Neural crest cell (in vitro differentiated cells): Measurements from ENCODE around the gene DDB1. TPM values are rescaled to one million over a fixed set of nuclear protein-coding genes. Genes with fewer than 3 reads are reported as not detected.

Source experiments
- DNase-seq: peaks from one replicate; pipeline ENCODE4 v3.0.0; 2021; ENCODE audit warnings: low read depth, mixed read lengths, low spot score
- H3K27ac Mint-ChIP-seq: one replicate; pipeline ENCODE4 v1.8.0; 2021; ENCODE audit warnings: mild to moderate bottlenecking, mixed read lengths; ENCODE audit not compliant: unreplicated experiment
- H3K27me3 Mint-ChIP-seq: 2 replicates; pipeline ENCODE4 v1.8.0; 2021; ENCODE audit warnings: low read depth, mild to moderate bottlenecking, mixed read lengths
- H3K36me3 Mint-ChIP-seq: 2 replicates; pipeline ENCODE4 v1.8.0; 2021; ENCODE audit warnings: low read depth, mild to moderate bottlenecking, mixed read lengths
- H3K4me1 Mint-ChIP-seq: 2 replicates; pipeline ENCODE4 v1.8.0; 2021; ENCODE audit warnings: mixed read lengths
- H3K4me3 Mint-ChIP-seq: one replicate; pipeline ENCODE4 v1.8.0; 2021; ENCODE audit warnings: mild to moderate bottlenecking, mixed read lengths
- H3K9me3 Mint-ChIP-seq: 2 replicates; pipeline ENCODE4 v1.8.0; 2021; ENCODE audit warnings: mixed read lengths
- total RNA-seq: library from RNA; stranded (reverse); gene quantifications from 2 replicates; pipeline ENCODE4 v1.2.1, GENCODE V29; 2021
- TF ChIP-seq, protein P1 (sequence below): fragments of 200-600 bp; sonication (generic); conservative IDR thresholded peaks from 2 replicates; pipeline ENCODE4 v1.5.0; 2021; ENCODE audit warnings: antibody characterized with exemption, mild to moderate bottlenecking

Gene DDB1
- total RNA-seq, 1 donor from 2014 or later, result 315 TPM

DNA sequence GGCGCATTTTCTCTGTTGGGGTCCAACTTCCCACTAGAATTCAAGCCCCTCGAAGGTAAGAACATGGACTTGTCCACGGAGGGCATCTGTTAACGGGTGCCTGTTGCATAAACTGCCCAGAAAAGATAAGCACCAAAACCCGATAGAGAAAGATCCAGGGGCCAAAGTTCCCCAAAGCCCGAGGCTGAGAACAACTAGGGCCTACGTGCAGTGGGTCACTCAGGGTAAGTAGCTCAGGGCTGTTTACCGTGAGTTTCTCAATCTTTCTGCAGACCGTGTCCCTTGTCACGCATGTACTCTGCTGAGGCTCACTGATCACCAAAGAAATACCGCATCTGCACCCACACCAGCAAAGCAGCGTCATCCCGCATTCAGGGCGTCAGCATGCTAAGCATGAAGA lies 67.5 kb downstream of the DDB1 start:
- Mint-ChIP-seq H3K27me3 (no peaks in the 10 kb centered on the region), H3K4me3 (no peak overlapping the region), H3K9me3 (no peaks in the 10 kb centered on the region), H3K36me3 (peaks cover 15% of the 10 kb centered on the region), H3K4me1 (no peaks in the 10 kb centered on the region), H3K27ac (no peak overlapping the region)
- TF ChIP-seq, protein P1, sequence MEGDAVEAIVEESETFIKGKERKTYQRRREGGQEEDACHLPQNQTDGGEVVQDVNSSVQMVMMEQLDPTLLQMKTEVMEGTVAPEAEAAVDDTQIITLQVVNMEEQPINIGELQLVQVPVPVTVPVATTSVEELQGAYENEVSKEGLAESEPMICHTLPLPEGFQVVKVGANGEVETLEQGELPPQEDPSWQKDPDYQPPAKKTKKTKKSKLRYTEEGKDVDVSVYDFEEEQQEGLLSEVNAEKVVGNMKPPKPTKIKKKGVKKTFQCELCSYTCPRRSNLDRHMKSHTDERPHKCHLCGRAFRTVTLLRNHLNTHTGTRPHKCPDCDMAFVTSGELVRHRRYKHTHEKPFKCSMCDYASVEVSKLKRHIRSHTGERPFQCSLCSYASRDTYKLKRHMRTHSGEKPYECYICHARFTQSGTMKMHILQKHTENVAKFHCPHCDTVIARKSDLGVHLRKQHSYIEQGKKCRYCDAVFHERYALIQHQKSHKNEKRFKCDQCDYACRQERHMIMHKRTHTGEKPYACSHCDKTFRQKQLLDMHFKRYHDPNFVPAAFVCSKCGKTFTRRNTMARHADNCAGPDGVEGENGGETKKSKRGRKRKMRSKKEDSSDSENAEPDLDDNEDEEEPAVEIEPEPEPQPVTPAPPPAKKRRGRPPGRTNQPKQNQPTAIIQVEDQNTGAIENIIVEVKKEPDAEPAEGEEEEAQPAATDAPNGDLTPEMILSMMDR, result no peak
- DNase-seq, result no peak

DNA sequence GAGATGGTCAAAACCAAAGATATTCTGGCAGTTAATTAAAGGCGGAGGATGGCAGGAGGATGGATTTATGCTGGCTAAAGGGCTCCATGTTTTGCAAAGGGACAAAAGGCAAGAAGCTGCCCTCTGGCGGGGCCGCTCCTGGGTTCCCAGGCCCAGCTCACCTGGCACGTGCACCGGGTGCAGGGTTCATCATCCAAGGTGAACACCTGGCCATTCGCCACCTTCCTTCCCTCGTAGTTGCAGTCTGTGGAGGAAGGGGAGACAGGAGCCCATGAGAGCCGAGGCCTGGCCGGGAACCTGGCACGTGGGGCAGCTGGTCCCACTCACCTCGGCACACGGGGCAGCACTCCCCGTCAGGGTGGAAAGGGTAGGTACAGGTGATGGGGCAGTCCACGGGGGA lies 68.1 kb downstream of the DDB1 start:
- TF ChIP-seq, protein P1, result no peak
- no peak overlapping the region for H3K4me3 Mint-ChIP-seq
- H3K4me1 Mint-ChIP-seq, result no peaks in the 10 kb centered on the region
- H3K27ac Mint-ChIP-seq, result no peak overlapping the region
- H3K36me3 Mint-ChIP-seq, result peaks cover 16% of the 10 kb centered on the region
- no peaks in the 10 kb centered on the region for H3K9me3 Mint-ChIP-seq
- DNase-seq, result no peak
- no peaks in the 10 kb centered on the region for H3K27me3 Mint-ChIP-seq

DNA sequence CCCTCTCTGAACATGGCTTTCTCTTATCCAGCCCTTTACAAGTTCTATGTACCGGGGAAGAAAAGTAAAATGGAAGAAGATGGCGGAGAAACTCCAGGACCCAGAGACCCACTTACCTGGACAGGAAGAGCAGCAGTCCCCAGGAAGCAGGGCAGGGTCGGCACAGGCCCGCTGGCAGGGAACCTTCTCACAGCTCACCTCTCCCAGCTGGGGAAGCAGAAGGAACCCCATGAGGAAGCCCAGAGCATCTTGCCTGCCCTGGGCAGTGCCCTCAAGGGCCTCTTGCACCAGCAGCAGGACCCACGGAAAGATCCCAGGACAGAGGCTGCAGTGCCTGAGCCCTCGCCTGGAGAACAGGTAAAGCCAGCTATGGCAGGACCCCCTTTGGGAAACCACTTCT lies 68.5 kb downstream of the DDB1 start:
- Mint-ChIP-seq H3K4me1 (no peaks in the 10 kb centered on the region), H3K27ac (no peak overlapping the region), H3K27me3 (no peaks in the 10 kb centered on the region)

DNA sequence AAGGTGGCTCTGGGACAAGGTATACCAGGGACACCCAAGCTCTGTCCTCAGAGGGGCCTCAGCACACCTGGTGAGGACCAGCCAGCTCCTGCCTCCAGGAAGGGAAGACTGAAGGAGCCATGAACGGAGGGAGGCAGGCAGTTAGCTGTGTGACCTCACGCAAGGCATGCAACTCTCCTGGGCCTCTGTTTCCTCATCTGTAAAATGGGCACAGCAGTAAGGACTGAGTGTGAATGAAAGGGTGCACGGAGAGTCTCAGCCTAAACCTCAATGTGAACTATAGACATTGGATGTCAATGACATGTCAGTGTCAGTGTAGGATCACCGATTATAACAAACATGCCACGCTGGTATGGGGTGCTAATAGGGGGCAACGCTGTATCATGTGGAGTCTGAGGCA lies 73.5 kb downstream of the DDB1 start:
- TF ChIP-seq, protein P1, result no peak
- H3K4me3 Mint-ChIP-seq, result no peak overlapping the region
- H3K36me3 Mint-ChIP-seq, result peaks cover 8% of the 10 kb centered on the region
- H3K4me1 Mint-ChIP-seq, result peaks cover 2% of the 10 kb centered on the region
- no peak for DNase-seq
- no peaks in the 10 kb centered on the region for H3K9me3 Mint-ChIP-seq
- H3K27ac Mint-ChIP-seq, result no peak overlapping the region
- no peaks in the 10 kb centered on the region for H3K27me3 Mint-ChIP-seq

More for the DNA sequence above, 68.5 kb downstream of the DDB1 start:
- H3K4me3 Mint-ChIP-seq, result no peak overlapping the region
- peaks cover 16% of the 10 kb centered on the region for H3K36me3 Mint-ChIP-seq
- TF ChIP-seq, protein P1, result no peak
- no peaks in the 10 kb centered on the region for H3K9me3 Mint-ChIP-seq
- DNase-seq, result no peak

DNA sequence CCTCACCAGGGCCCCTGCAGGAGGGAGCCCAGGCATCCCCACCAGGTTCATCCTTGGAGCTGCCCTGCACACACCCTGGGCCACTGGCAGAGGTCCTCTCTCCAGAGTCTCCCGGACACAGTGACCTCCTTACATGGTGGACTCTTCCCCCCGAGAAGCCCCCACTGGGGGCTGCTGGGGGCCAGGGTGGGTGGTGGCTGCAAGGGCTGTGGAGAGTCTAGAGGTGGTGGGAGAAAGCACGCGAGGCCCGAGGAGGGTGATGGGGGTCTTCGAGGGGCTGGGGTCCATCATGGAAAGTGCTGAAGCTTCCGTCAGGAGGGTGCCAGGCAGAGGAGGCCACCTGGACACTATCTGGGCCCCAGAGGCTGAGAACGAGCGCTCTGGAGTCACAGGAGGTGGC lies 74.4 kb downstream of the DDB1 start:
- Mint-ChIP-seq H3K27me3 (no peaks in the 10 kb centered on the region), H3K9me3 (no peaks in the 10 kb centered on the region), H3K36me3 (peaks cover 10% of the 10 kb centered on the region), H3K4me3 (no peak overlapping the region), H3K27ac (no peak overlapping the region), H3K4me1 (peaks cover 5% of the 10 kb centered on the region)
- DNase-seq, result no peak
- TF ChIP-seq, protein P1, result no peak
